Uterus (tissue), 4 donors: ENCODE data around the gene KIAA0513. TPM values are rescaled to one million over a fixed set of nuclear protein-coding genes. Genes with fewer than 3 reads are reported as not detected.
A peak's percentile ranks its signal among the peaks of the same experiment; 100 is the strongest.

Experiments
- DNase-seq, 2 donors: peaks; one replicate each; pipeline ENCODE4 v3.0.0-alpha.2; 2019 to 2020
- H3K27ac ChIP-seq, 2 donors: fragments of 200-600 bp; sonication (generic); 1 replicate in 1 of 2; 2 replicates in 1 of 2; pipeline ENCODE4 v1.5.1; 2016 to 2018
- H3K27me3 ChIP-seq, 2 donors: fragments of 200-600 bp; sonication (generic); one replicate each; pipeline ENCODE4 v1.5.1; 2018 to 2019; ENCODE audit warnings: control low read depth in 1 of 2
- H3K36me3 ChIP-seq, 2 donors: fragments of 200-600 bp; sonication (generic); one replicate each; pipeline ENCODE4 v1.5.1; 2019; ENCODE audit warnings: control low read depth in 1 of 2
- H3K4me1 ChIP-seq, 2 donors: fragments of 200-600 bp; sonication (generic); one replicate each; pipeline ENCODE4 v1.5.1; 2018 to 2019; ENCODE audit warnings: control low read depth in 1 of 2
- H3K4me3 ChIP-seq, 2 donors: fragments of 200-600 bp; sonication (generic); 1 replicate in 1 of 2; 2 replicates in 1 of 2; pipeline ENCODE4 v1.5.1; 2018 to 2019; ENCODE audit warnings: mild to moderate bottlenecking in 1 of 2
- H3K9me3 ChIP-seq, 2 donors: fragments of 200-600 bp; sonication (generic); one replicate each; pipeline ENCODE4 v1.5.1; 2019; ENCODE audit warnings: control low read depth in 1 of 2
- CTCF ChIP-seq, 4 experiments: fragments of 200-600 bp in 2 of 4; fragments of 450-650 bp in 2 of 4; sonication (generic) in 2 of 4; IDR thresholded peaks; one replicate each; pipeline ENCODE4 v1.5.1; 2016 to 2019; ENCODE audit warnings: antibody characterized with exemption in 4 of 4, mild to moderate bottlenecking in 2 of 4, moderate library complexity in 1 of 4
- POLR2A ChIP-seq, 2 donors: fragments of 450-650 bp; IDR thresholded peaks; one replicate each; pipeline ENCODE4 v1.6.1; 2016; ENCODE audit warnings: antibody characterized with exemption in 2 of 2, mild to moderate bottlenecking in 1 of 2, moderate library complexity in 1 of 2
- intact Hi-C: fragments of 100-400 bp; cut with DNase I; formaldehyde crosslinking; loops from one replicate; pipeline ENCODE4 v1.15.1; 2023; ENCODE audit warnings: low total_unique reads
- total RNA-seq, 4 donors: library from RNA; depleted of rRNA in 3 of 4; stranded (reverse); fragments of >200 nt in 3 of 4; gene quantifications; one replicate each; pipeline versions ENCODE4 v1.1.0 to v1.2.4, GENCODE V29; 2014 to 2023
- donor health status: DM: yes; HTN: yes; CAD: no.

Gene KIAA0513
- total RNA-seq, 4 donors from 2014 or later, result 4.7 to 17.3 (median 9.4) TPM

GRCh38 chr16:84999857-85000480, 27.6 kb upstream of the KIAA0513 start:
- peaks cover 0 to 18% of the 10 kb centered on the region in 2 donors for H3K4me1 ChIP-seq

DNA sequence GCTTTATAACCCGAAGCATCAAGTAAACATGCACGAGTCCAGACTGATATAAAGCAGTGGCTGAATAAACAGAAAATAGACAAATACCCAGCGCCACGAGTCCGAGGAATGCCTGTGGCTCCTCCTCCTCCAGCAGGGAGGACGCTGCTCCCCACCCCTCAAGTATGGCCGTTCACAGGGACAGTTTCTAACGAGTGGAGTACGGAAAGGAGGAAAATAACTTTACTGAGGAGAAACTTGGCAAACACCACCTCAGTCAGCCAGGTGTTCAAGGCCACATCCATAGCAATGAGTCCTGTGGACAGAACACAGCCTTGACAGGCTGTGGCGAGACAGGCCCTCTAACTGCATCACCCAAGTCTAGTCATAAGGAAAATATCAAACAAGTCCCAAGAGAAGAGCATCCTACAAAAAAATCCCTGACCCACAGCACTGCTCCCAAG, 25.5 kb upstream of the KIAA0513 start:
- Histone ChIP-seq H3K4me3 (peak overlapping the region in 1 of 2 donors; percentile 12), H3K27ac (peak overlapping the region; percentile 83 to 98), H3K27me3 (no peaks in the 10 kb centered on the region), H3K4me1 (peaks cover 9 to 30% of the 10 kb centered on the region in 2 donors), H3K36me3 (no peaks in the 10 kb centered on the region), H3K9me3 (no peaks in the 10 kb centered on the region)
- no peak for DNase-seq
- intact Hi-C loops, result no loop called here
- no peak for TF ChIP-seq CTCF (IDR thresholded peaks at IDR 0.05)

More at GRCh38 chr16:84999857-85000480, 27.6 kb upstream of the KIAA0513 start:
- Histone ChIP-seq H3K27me3 (no peaks in the 10 kb centered on the region), H3K36me3 (no peaks in the 10 kb centered on the region), H3K9me3 (no peaks in the 10 kb centered on the region), H3K27ac (peak overlapping the region; percentile 3 to 98), H3K4me3 (no peak overlapping the region)
- intact Hi-C loops, result no loop called here
- TF ChIP-seq CTCF (IDR thresholded peaks at IDR 0.05), result no peak
- no peak for TF ChIP-seq POLR2A (IDR thresholded peaks at IDR 0.05)
- DNase-seq, result no peak

DNA sequence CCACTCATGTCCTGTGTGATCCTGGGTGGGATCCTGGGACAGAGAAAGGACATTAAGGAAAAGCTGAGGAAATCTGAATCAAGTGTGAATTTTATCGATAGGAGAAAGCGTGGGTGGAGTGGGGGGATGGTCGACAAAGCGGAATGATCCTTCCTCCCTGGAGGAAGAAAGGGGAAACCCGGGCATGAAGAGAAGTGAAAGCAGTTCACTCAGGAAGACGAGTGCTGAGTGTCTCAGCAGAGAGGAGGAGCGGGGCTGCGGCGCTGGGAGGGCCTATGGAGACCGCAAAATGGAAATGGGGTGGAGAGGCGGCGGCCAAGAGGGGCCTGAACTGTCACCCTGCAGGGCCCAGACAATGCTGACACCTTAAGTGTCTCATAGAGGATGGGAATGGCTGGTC, 25.0 kb upstream of the KIAA0513 start:
- Histone ChIP-seq H3K27me3 (no peaks in the 10 kb centered on the region), H3K36me3 (no peaks in the 10 kb centered on the region), H3K9me3 (no peaks in the 10 kb centered on the region), H3K27ac (peak overlapping the region; percentile 83 to 98), H3K4me1 (peaks cover 9 to 30% of the 10 kb centered on the region in 2 donors), H3K4me3 (peak overlapping the region in 1 of 2 donors; percentile 12)
- no peak for TF ChIP-seq CTCF (IDR thresholded peaks at IDR 0.05)
- no peak for TF ChIP-seq POLR2A (IDR thresholded peaks at IDR 0.05)
- no peak for DNase-seq
- intact Hi-C loops, result no loop called here

DNA sequence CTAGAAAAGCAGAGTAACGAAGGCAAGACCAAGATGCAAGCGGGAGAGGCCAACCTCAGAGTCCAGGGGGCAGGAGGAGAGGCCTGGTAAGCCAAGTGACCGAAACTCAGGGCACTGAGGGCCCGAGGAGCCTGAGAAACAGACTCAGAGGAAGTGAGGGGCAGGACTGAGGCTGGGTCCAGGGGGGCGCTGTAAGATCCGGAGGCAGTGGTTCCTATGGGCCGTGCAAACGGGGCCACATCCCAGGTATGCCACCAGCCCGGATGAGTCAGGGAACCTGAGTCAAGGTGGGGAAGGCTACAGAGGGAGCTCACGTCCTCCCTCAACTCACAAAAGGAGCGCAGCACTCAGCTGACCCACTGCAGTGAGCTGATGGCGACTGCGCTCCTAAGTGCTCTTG, 24.5 kb upstream of the KIAA0513 start:
- Histone ChIP-seq H3K4me3 (no peak overlapping the region), H3K36me3 (no peaks in the 10 kb centered on the region), H3K27me3 (no peaks in the 10 kb centered on the region), H3K27ac (peak overlapping the region; percentile 83 to 98), H3K4me1 (peaks cover 9 to 30% of the 10 kb centered on the region in 2 donors), H3K9me3 (no peaks in the 10 kb centered on the region)
- TF ChIP-seq POLR2A (IDR thresholded peaks at IDR 0.05) (no peak), CTCF (IDR thresholded peaks at IDR 0.05) (no peak)
- intact Hi-C loops, result no loop called here
- no peak for DNase-seq

DNA sequence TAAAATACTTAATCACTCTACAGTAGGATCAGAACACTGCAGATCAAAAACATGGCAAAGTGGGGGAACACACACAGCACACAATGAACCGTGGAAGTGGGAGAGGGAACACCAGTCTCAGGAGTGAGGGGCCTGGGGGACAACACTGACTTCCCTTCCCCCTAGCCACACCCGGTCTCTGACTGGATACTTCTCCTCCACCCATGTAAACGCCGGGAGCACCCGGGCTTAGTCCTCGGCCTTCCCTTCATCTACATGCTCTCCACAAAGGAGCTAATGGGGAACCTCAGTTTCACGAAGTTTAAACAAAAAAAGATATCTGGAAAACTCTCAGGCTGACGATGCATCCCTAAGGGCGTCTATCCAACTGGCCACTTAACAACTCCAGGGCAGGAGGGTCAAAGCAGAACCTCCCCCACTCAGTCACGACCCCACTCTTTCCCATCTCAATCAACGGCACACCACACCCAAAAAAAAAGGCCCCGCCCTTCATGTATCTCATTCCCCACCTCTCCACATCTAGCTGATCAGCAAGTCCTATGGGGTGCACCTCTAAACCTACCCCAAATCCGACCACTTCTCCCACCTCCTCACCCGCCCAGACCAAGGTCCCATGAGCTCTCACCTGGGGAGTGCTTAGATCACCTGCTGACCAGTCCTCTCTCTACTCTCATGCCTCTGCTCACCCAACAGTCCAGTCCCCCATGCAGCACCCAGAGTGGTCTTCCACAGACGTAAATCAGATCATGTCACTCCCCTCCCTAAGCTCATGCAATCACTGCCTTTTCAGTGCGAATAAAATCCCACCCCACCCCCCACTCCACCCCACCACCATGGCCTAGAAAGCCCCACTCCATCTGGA, 23.6 kb upstream of the KIAA0513 start:
- no peaks in the 10 kb centered on the region for H3K9me3 ChIP-seq
- H3K36me3 ChIP-seq, result no peaks in the 10 kb centered on the region
- H3K27ac ChIP-seq, result peak overlapping the region; percentile 83 to 98
- peaks cover 9 to 30% of the 10 kb centered on the region in 2 donors for H3K4me1 ChIP-seq
- H3K27me3 ChIP-seq, result no peaks in the 10 kb centered on the region
- intact Hi-C loops, result no loop called here
- H3K4me3 ChIP-seq, result no peak overlapping the region
- no peak for DNase-seq
- no peak for TF ChIP-seq POLR2A (IDR thresholded peaks at IDR 0.05)
- no peak for TF ChIP-seq CTCF (IDR thresholded peaks at IDR 0.05)
